GM12878 (cell line): ENCODE results near the gene PDPK1. TPM values are rescaled to one million over a fixed set of nuclear protein-coding genes. Genes with fewer than 3 reads are reported as not detected.

ENCODE experiments used
- ATAC-seq: fragments of 200-7000 bp; cut with Tn5 transposase; 3 replicates; pipeline ENCODE4 v1.9.1; 2020; ENCODE audit warnings: mild to moderate bottlenecking, moderate library complexity
- BruUV-seq: library from RNA; stranded (reverse); fragments of 400-500 nt; replicated peaks from 2 replicates; lab custom pipeline; 2021; lab: Mats Ljungman, UMichigan
- CTCF ChIA-PET: fragments of 300-600 bp; sonication (Branson Sonifier 250); formaldehyde crosslinking; extraction: SDS; loops from one replicate; lab custom pipeline; 2021; ENCODE audit warnings: inconsistent platforms; lab: Yijun Ruan, JAX
- POLR2A ChIA-PET: fragments of 350-600 bp; formaldehyde crosslinking; extraction: SDS; loops from one replicate; lab custom pipeline; 2021; ENCODE audit warnings: inconsistent platforms; lab: Charles Lee
- RAD21 ChIA-PET: fragments of 300-600 bp; sonication (Branson Sonifier 250); formaldehyde crosslinking; loops from one replicate; lab custom pipeline; 2023; ENCODE audit warnings: antibody characterized with exemption; ENCODE audit not compliant: unreplicated experiment; lab: Charles Lee
- SMC1A ChIA-PET: fragments of 300-600 bp; sonication (Branson Sonifier 250); formaldehyde crosslinking; loops from one replicate; lab custom pipeline; 2023; ENCODE audit not compliant: unreplicated experiment, uncharacterized antibody; lab: Charles Lee
- DNase-seq: peaks from one replicate; pipeline ENCODE4 v3.0.0-alpha.2; 2011; ENCODE audit warnings: low read depth, low spot score
- FAIRE-seq: peaks from 3 replicates; lab custom pipeline; 2011; peaks lifted over from hg19 to GRCh38; lab: Jason Lieb, UNC
- H2AFZ ChIP-seq: 2 replicates; pipeline ENCODE4 v1.6.0; 2011; ENCODE audit warnings: low read depth, low read length, control low read depth; ENCODE audit not compliant: control insufficient read depth
- H3K27ac ChIP-seq: 2 replicates; pipeline ENCODE4 v1.5.1; 2011; ENCODE audit warnings: control low read depth; ENCODE audit not compliant: control insufficient read depth, insufficient read depth
- H3K27me3 ChIP-seq, 2 experiments: replicated peaks in 1 of 2; 2 replicates each; pipeline versions ENCODE4 v1.6.0 to v1.6.1; 2011; ENCODE audit warnings: low read length in 1 of 2; ENCODE audit not compliant: control insufficient read depth in 2 of 2, insufficient read depth in 2 of 2
- H3K36me3 ChIP-seq, 2 experiments: 2 replicates each; pipeline ENCODE4 v1.5.1; 2011; ENCODE audit warnings: low read length in 1 of 2; ENCODE audit not compliant: control insufficient read depth in 2 of 2, insufficient read depth in 2 of 2
- H3K4me1 ChIP-seq: 2 replicates; pipeline ENCODE4 v1.6.1; 2011; ENCODE audit warnings: mild to moderate bottlenecking, low read length, moderate library complexity, mixed read lengths; ENCODE audit not compliant: control insufficient read depth, insufficient read depth
- H3K4me2 ChIP-seq: 2 replicates; pipeline ENCODE4 v1.6.0; 2011; ENCODE audit warnings: control low read depth; ENCODE audit not compliant: control insufficient read depth, insufficient read depth
- H3K4me3 ChIP-seq: fragments of 200-600 bp; sonication (generic); 2 replicates; pipeline ENCODE4 v1.5.1; 2016
- H3K79me2 ChIP-seq: 2 replicates; pipeline ENCODE4 v1.6.0; 2011; ENCODE audit warnings: low read length; ENCODE audit not compliant: control insufficient read depth, insufficient read depth
- H3K9ac ChIP-seq: 2 replicates; pipeline ENCODE4 v1.8.0; 2011; ENCODE audit warnings: low read length, control low read depth, mixed read lengths; ENCODE audit not compliant: control insufficient read depth, insufficient read depth
- H3K9me3 ChIP-seq: replicated peaks from 3 replicates; pipeline ENCODE4 v1.5.1; 2011; ENCODE audit warnings: mild to moderate bottlenecking, low read length; ENCODE audit not compliant: control insufficient read depth, insufficient read depth
- H4K20me1 ChIP-seq: 2 replicates; pipeline ENCODE4 v1.6.0; 2011; ENCODE audit not compliant: control insufficient read depth, insufficient read depth
- ATF7 ChIP-seq: fragments of 450-650 bp; IDR thresholded peaks from 2 replicates; pipeline ENCODE4 v1.6.1; 2016; ENCODE audit warnings: low read depth, mild to moderate bottlenecking
- BHLHE40 ChIP-seq, 2 experiments: fragments of 450-650 bp in 1 of 2; IDR thresholded peaks; 2 replicates each; pipeline ENCODE4 v1.6.1; 2011 to 2017; ENCODE audit warnings: low read depth in 2 of 2, borderline replicate concordance in 1 of 2, improper control_type of control experiment in 1 of 2, low read length in 1 of 2, mild to moderate bottlenecking in 1 of 2
- SP1 ChIP-seq: IDR thresholded peaks from one replicate; pipeline ENCODE4 v1.6.1; 2011; ENCODE audit warnings: low read depth, low read length
- STAT1 ChIP-seq: fragments of 450-650 bp; conservative IDR thresholded peaks from 2 replicates; pipeline ENCODE4 v1.6.1; 2014; ENCODE audit warnings: antibody characterized with exemption, mild to moderate bottlenecking
- TCF3 ChIP-seq: IDR thresholded peaks from 2 replicates; pipeline ENCODE4 v1.6.1; 2012; ENCODE audit warnings: low read depth, mild to moderate bottlenecking, low read length, borderline replicate concordance; ENCODE audit not compliant: insufficient read depth
- whole genome bisulfite sequencing: methylation state at CpG from one replicate; pipeline ENCODE4 v1.1.6; 2016; ENCODE audit warnings: low lambda C conversion rate; ENCODE audit not compliant: insufficient replicate concordance, insufficient coverage; ENCODE audit errors: missing lambda C conversion rate; 5-methylcytosine and 5-hydroxymethylcytosine counted together
- in situ Hi-C: fragments of 300-500 bp; cut with MboI; formaldehyde crosslinking; loops from 9 replicates; pipeline ENCODE4 v1.14.3; 2018; ENCODE audit warnings: mixed read lengths
- intact Hi-C: fragments of 100-400 bp; cut with micrococcal nuclease; formaldehyde crosslinking; loops from one replicate; pipeline ENCODE4 v1.14.2; 2022; ENCODE audit not compliant: unreplicated experiment
- polyA plus RNA-seq, 11 experiments: library from polyadenylated mRNA; depleted of rRNA in 4 of 11; unstranded in 6 of 11; stranded (reverse) in 5 of 11; fragments of >200 nt; fragmentation: Nextera tagmentation in 4 of 11; fragmentation: Illumina TruSeq in 1 of 11; extraction: Ambion mirVana in 4 of 11; extraction: Trizol in 1 of 11; gene quantifications; 1 replicate in 1 of 11; 2 replicates in 10 of 11; pipeline versions ENCODE4 v1.2.1 to v1.2.3, GENCODE V29; 2011 to 2016; ENCODE audit warnings: inconsistent platforms in 2 of 11, missing spikeins in 2 of 11, low read depth in 1 of 11
- total RNA-seq, 4 experiments: library from RNA; depleted of rRNA in 3 of 4; stranded (reverse); fragments of >200 nt in 3 of 4; fragmentation: Illumina TruSeq in 1 of 4; extraction: Trizol in 1 of 4; gene quantifications; 2 replicates each; pipeline versions ENCODE4 v1.2.1 to v1.2.3, GENCODE V29; 2013 to 2021
- TF ChIP-seq, protein P1 (sequence below): fragments of 450-650 bp; IDR thresholded peaks from 2 replicates; pipeline ENCODE4 v1.6.1; 2017; ENCODE audit warnings: low read depth, mild to moderate bottlenecking, moderate library complexity
- TF ChIP-seq, protein P2 (sequence below): IDR thresholded peaks from 2 replicates; pipeline ENCODE4 v1.6.1; 2012; ENCODE audit warnings: improper control_type of control experiment, low read depth, low read length; ENCODE audit not compliant: insufficient replicate concordance
- TF ChIP-seq, protein P3 (sequence below): fragments of 450-650 bp; IDR thresholded peaks from 2 replicates; pipeline ENCODE4 v1.6.1; 2017; ENCODE audit warnings: antibody characterized with exemption, mild to moderate bottlenecking, moderate library complexity

Gene PDPK1
- total and polyA plus RNA-seq, 10 of the 15 experiments (the other 5 are each of a cell fraction or from before 2014, with no cell fraction given), result 3.9 to 41.3 (median 25.5) TPM

DNA sequence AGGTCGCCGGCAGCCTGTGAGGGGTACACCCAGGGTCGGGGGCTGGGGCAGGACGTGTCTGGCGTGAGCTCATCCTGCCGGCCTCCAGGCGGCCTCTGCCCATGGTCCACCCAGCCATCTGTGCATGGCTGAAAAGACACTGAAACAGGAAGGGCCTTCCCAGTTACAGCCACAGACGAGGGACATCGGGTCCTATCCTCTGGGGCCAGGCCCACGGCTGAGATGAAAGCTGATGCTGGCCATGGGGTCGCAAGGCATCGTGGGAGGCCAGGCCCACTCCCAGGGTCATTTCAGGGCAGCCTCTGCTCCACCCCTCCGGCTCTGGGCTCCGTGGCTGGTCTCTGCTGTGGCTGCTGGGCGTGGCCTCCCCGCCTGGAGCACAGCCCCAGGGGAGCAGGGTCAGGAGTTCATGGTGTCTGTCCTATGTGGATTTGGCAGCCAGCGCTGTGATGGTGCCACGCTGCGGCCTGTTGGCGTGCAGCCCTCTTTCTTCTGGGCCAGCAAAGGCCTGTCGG lies 40.6 kb upstream of the PDPK1 start:
- no peak overlapping the region for H3K27ac ChIP-seq
- CTCF ChIA-PET, result no interaction called here
- intact Hi-C loops (no loop called here), in situ Hi-C loops (loop anchor here (5.0 to 10.0 kb wide), 2 partner anchors 160 to 482 kb away; partner anchors contain the start of gene NPW)
- H3K79me2 ChIP-seq, result no peaks in the 10 kb centered on the region
- no peak for ATAC-seq
- H2AFZ ChIP-seq, result no peak overlapping the region
- no peaks in the 10 kb centered on the region for H3K4me1 ChIP-seq
- H3K27me3 ChIP-seq, result no peaks in the 10 kb centered on the region
- H3K9me3 ChIP-seq, result no peaks in the 10 kb centered on the region
- H3K4me3 ChIP-seq, result no peak overlapping the region
- DNase-seq, result no peak
- no TSS peak for BruUV-seq
- peaks cover 0 to 11% of the 10 kb centered on the region in 2 experiments; a peak in 2 of 4 replicates for H3K36me3 ChIP-seq
- 77% methylated on average over 21 of the region's 21 CpGs for WGBS
- H3K9ac ChIP-seq, result no peak overlapping the region
- H4K20me1 ChIP-seq, result no peaks in the 10 kb centered on the region
- POLR2A ChIA-PET, result interaction anchor here (1.3 kb wide), 1 partner anchor 9 kb away, joined by 5 read pairs; no protein-coding TSS in a partner anchor
- TF ChIP-seq TCF3 (no peak), SP1 (no peak), ATF7 (no peak), BHLHE40 (IDR thresholded peaks at IDR 0.05; ENCODE audit: borderline replicate concordance in 1 of 2, low read depth in 2 of 2, low read length in 1 of 2) (no peak), STAT1 (no peak)
- TF ChIP-seq, protein P1, sequence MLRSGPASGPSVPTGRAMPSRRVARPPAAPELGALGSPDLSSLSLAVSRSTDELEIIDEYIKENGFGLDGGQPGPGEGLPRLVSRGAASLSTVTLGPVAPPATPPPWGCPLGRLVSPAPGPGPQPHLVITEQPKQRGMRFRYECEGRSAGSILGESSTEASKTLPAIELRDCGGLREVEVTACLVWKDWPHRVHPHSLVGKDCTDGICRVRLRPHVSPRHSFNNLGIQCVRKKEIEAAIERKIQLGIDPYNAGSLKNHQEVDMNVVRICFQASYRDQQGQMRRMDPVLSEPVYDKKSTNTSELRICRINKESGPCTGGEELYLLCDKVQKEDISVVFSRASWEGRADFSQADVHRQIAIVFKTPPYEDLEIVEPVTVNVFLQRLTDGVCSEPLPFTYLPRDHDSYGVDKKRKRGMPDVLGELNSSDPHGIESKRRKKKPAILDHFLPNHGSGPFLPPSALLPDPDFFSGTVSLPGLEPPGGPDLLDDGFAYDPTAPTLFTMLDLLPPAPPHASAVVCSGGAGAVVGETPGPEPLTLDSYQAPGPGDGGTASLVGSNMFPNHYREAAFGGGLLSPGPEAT, result no peak
- TF ChIP-seq, protein P2, sequence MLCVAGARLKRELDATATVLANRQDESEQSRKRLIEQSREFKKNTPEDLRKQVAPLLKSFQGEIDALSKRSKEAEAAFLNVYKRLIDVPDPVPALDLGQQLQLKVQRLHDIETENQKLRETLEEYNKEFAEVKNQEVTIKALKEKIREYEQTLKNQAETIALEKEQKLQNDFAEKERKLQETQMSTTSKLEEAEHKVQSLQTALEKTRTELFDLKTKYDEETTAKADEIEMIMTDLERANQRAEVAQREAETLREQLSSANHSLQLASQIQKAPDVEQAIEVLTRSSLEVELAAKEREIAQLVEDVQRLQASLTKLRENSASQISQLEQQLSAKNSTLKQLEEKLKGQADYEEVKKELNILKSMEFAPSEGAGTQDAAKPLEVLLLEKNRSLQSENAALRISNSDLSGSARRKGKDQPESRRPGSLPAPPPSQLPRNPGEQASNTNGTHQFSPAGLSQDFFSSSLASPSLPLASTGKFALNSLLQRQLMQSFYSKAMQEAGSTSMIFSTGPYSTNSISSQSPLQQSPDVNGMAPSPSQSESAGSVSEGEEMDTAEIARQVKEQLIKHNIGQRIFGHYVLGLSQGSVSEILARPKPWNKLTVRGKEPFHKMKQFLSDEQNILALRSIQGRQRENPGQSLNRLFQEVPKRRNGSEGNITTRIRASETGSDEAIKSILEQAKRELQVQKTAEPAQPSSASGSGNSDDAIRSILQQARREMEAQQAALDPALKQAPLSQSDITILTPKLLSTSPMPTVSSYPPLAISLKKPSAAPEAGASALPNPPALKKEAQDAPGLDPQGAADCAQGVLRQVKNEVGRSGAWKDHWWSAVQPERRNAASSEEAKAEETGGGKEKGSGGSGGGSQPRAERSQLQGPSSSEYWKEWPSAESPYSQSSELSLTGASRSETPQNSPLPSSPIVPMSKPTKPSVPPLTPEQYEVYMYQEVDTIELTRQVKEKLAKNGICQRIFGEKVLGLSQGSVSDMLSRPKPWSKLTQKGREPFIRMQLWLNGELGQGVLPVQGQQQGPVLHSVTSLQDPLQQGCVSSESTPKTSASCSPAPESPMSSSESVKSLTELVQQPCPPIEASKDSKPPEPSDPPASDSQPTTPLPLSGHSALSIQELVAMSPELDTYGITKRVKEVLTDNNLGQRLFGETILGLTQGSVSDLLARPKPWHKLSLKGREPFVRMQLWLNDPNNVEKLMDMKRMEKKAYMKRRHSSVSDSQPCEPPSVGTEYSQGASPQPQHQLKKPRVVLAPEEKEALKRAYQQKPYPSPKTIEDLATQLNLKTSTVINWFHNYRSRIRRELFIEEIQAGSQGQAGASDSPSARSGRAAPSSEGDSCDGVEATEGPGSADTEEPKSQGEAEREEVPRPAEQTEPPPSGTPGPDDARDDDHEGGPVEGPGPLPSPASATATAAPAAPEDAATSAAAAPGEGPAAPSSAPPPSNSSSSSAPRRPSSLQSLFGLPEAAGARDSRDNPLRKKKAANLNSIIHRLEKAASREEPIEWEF, result no peak
- TF ChIP-seq, protein P3, sequence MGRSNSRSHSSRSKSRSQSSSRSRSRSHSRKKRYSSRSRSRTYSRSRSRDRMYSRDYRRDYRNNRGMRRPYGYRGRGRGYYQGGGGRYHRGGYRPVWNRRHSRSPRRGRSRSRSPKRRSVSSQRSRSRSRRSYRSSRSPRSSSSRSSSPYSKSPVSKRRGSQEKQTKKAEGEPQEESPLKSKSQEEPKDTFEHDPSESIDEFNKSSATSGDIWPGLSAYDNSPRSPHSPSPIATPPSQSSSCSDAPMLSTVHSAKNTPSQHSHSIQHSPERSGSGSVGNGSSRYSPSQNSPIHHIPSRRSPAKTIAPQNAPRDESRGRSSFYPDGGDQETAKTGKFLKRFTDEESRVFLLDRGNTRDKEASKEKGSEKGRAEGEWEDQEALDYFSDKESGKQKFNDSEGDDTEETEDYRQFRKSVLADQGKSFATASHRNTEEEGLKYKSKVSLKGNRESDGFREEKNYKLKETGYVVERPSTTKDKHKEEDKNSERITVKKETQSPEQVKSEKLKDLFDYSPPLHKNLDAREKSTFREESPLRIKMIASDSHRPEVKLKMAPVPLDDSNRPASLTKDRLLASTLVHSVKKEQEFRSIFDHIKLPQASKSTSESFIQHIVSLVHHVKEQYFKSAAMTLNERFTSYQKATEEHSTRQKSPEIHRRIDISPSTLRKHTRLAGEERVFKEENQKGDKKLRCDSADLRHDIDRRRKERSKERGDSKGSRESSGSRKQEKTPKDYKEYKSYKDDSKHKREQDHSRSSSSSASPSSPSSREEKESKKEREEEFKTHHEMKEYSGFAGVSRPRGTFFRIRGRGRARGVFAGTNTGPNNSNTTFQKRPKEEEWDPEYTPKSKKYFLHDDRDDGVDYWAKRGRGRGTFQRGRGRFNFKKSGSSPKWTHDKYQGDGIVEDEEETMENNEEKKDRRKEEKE, result no peak
- FAIRE-seq, result no peak
- RAD21 ChIA-PET, result no interaction called here
- no peak overlapping the region for H3K4me2 ChIP-seq
- SMC1A ChIA-PET, result no interaction called here
